GM19193 (cell line): ENCODE measurements around the gene TNIK.

Experiments
- POLR2A ChIP-seq: IDR thresholded peaks from 4 replicates; pipeline ENCODE4 v1.6.1; 2011; ENCODE audit not compliant: insufficient read depth, insufficient read length; ENCODE audit errors: extremely low read depth

Gene TNIK

DNA sequence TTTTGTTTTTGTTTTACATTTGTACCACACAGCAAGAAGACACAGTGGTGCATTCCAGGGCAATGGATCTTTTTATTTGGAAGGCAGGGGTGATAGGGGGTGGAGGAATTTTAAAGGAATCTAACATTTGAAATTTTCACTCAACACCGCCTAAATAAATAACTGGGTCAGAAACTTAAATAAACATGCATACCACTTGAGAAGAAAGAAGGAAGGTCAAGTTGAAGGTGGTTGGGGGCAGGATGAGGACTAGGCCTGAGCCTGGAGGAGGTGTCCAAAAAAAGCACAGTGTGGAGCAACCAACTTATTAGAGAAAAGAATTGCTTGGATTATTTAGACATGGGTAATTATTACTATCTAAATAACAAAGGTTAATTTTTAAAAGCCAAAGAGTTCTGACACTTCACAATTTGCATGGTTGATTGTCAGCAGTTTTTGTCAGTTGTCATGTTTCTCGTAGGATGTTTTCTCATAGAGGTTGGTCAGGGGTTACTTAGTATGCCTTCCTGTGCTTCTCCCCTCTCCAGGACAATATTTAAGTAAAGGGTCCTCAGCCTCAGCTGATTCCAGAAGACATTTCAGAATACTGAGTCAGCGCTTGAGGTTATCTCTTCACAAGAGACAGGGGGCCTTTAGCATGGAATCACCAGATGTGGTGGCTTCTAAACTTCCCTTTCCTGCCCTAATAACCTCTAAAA lies 260.0 kb downstream of the TNIK start:
- no peak for TF ChIP-seq POLR2A

DNA sequence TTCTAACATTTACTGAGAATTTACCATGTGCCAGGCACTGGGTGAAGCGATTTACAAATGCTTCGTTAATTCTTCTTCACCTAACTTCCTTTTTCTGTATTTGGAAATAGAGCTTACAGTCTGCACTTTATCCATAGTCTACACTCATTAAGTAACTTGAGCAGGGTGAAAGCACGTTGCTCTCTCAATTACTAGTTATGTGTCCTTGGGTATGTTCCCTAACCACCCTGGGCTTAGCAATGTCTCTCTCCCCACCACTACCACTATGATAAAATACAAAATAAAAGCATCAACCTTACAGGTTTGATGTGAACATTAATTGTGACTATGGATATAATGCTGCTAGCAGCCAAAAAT lies 260.8 kb downstream of the TNIK start:
- no peak for TF ChIP-seq POLR2A

DNA sequence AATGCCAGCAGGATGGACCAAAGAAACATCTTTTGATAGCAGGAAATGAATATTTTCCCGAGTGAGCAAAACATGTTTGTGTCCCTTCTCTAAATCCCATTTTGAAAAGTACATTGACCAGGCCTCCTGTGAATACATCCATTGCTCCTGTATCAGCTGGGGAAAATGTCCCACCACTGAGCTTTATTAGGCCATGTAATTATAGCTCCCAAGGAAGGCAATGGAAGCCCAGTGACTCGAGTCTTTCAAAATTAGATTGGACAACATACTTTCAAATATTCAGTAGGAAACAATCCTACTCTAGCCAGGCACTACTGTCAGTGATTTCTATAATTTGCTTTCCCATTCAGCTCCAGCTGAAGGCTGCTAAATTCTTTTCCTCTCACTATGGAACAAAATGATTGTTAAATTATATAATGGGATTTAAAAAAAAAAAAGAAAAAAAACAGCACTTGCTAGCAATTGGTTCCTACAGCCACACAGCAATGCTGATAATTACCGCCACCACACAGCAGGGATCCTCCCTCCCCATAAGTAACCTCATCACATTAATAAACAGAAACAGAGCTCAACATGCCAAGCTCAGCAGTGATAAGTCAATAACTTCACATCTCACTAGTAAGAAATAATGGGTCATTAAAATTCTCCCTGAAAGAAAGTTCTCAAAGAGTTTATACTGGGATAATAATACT lies 261.3 kb downstream of the TNIK start:
- TF ChIP-seq POLR2A, result no peak

DNA sequence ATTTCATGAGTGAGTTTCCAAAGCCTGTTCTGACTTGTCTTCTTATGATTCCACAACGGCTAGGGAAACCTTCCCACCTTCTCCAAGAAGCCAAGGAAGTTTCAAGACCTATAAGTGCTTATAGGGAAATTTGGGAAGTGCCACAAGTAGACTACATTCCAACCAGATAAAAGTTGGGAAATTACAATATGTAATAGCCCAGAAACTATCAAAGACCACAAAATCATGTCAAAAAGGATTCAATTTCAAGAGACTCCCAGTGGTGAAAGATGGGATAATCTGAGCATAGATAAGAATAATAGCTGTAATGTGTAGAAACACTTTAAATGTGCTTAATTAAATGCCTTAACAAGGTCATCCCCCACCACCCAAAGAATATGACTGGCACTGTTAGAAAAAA lies 264.5 kb downstream of the TNIK start:
- TF ChIP-seq POLR2A, result no peak

DNA sequence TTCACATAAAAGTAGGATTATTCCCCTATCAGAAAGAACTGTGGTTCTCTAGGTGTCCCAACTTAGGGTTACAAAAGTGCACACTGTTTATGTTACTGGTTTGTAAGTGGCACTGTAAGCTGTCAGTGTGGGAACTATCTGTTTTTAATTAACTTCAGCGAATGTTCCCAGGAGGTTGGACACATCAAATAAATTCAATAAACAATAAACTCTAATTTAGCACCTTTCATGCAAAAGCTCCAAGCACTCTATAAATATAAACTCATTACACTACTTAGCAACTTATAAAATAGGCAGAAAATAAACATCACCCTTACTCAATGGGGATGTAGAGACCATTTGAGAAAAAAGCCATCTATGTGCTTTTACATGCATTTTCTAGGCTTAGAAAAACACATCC lies 265.2 kb downstream of the TNIK start:
- no peak for TF ChIP-seq POLR2A

DNA sequence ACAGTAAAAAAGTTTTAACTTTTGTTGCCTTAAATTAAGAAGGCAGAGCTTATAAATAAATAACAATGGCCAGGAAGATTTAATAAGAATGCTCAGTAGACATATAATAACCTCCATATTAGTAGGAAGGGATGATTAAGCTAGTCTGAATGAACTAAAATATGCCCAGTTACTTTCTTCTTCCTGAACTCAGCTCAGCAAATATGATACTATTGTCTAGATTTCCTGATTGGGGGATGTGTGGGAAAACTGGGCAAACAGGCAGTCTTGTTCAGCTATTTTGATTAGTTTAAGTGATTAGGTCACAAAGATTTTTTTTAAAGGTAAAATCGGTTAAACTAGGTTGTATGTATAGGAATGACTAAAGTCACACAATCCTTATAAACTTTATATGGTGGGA lies 266.5 kb downstream of the TNIK start:
- TF ChIP-seq POLR2A, result no peak

DNA sequence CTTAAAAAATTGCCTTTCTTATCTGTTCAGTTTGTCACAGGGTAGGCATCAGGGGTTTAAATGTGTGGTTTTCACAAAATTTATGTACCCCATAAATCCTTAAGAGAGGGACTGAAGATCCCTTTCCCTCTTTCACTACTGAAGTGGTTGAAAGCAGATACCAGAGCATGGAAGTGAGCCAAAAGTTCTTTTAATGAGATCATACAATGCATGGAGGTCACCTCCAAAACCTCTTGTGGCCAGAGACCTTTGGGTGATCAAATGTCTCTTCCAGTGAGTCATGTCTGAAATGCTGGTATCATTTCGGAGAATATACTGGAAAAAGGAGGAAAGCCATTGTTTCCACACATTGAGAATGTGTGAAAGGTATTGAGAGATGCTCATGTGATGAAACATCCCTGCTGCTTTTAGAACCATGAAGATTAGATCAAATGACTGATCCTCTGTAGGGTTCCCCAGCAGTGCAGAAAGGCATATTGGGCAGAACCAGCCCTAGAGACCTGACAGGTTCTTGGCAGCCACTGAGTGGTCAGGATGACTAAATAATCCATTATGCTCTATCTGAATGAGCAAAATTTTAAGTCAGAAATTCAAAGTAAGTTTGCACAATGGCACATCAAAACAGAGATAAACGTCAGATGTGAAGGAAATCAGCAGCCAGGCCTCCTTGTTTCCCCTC lies 267.9 kb downstream of the TNIK start:
- no peak for TF ChIP-seq POLR2A

DNA sequence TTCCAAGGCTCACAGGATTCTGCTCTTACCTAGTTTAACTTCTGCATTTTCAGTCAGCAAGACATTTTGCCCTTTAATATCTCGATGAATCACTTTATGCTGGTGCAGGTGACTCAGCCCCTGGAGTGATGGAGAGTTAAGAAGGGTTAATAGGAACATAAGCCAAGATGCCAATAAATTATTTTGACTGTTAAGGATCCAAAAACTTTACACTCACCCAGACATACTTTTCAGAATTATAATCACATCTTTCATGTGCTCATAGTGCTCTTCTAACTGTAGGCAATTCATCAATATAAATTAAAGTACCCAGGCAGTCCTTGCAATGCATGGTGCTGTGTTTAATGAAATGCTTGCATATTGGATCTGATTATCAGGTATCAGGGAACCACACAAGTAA lies 269.5 kb downstream of the TNIK start:
- no peak for TF ChIP-seq POLR2A

DNA sequence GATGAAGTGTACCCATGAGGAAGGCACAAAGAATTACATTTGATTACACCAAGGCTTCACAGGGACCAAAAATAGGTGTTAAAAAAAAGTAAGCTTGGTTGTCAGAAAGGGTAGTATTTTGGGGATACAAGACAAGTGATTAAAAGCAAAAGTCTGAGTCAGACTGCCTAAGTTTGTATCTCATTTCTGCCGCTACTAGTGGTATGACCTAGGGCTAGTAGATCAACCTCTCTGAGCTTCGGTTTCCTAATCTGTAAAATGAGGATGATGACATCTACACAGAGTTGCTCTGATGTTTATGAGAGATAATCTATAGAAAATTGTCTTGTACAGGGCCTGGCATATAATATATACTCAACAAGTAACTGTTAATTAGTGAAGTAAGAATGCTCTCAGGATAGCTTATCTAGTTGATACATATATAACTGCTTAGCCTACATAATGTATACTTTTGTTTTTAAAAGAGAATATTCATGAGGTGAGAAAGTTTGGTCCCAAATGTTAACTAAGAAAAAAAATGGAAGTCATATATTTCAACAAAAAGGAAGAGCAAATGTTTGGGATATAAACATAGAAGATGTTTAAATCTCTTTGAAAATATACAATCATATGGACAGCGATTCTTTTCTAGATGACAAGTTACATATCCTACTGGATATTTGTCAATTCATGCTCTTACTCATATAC lies 270.7 kb downstream of the TNIK start:
- TF ChIP-seq POLR2A, result no peak

DNA sequence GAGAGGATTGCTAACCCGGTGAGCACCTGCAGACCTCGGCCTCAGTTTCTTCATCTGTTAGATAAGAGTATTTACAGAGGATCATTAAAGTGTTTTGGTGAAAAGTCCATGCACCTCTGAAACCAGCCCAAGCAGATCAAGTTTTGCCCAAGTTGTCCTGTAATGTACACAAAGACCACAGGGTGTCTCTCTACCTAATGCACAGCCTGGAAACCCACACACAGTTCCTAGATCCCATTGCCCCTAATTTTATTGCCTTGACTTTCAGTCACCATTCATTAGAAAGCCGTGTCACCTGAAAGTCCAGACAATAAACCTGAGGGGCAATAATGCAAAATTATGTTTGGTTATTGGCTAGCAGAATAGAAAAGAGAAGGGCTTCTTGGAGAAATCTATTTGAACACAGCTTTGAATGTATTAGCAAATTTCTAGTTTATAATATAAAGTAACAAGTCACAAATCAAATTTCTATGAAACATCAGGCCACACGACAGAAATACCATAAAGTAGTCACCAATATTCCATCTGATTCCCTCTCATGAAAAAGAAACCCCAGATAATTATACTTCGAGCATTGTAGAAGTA lies 272.4 kb downstream of the TNIK start:
- no peak for TF ChIP-seq POLR2A

DNA sequence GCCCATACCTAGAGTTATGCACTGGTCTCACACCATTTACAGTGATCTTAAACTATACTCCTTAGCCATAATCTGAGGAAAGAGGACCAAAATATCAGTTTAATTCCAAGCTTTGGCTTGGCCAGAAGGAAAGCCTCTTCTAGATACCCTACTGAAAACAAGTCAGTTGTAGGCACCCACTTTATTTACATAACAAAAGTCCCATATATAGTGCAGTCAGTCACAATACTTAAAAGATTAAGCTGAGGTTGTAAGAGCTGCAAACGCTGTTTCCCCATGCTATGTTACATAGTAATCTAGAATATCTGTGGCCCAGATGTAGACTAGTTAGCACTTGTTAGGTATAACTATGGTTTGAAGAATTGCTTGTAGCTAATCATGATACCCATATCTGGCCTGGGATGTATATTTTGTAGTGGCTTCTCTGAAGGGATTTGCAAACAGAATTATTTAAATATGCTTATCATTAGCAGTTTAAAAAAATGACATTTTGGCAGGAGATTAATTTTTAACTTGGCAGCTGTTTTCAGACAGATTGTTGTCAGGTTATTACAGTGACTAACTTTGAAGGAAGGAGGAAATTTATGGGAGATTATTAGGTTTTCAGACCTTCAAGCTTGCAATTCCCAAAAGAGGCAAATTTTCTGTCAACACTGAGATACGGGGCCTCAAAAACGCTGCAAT lies 273.2 kb downstream of the TNIK start:
- no peak for TF ChIP-seq POLR2A

DNA sequence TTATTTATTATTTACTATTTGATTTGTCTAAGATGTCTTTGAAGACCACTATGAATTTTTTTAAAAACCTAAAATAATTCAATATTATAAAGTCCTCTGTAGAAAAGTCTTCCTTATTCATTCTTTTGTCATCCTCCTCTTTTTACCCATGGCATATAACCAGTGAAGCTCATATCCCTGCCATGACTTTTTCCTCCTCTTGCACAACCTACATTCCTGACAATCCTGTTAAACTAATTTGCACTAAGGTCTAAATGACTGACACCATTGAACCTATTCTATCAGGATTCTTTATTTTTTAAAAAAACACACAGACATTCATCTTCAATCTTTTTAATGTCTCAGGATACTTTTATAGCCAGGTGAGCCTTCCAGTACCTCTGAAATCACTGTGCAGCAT lies 273.8 kb downstream of the TNIK start:
- no peak for TF ChIP-seq POLR2A

DNA sequence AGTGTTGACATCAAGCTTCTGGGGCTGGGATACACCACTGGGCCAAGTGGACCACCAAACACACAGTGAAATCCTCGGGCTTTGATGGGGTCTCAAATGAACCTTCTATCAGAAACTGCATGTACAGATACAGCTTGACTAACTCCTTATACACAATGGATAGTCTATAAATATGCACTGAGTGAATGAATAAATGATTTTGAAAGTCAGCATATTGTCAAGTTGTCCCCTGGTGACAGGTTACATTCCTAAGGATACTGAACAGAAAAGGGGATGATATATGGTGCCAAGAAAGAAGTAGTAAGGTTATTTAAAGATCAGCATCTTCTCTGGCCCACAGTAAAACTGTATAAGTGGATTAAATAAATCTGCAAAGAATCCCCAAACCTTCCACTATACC lies 274.2 kb downstream of the TNIK start:
- no peak for TF ChIP-seq POLR2A

DNA sequence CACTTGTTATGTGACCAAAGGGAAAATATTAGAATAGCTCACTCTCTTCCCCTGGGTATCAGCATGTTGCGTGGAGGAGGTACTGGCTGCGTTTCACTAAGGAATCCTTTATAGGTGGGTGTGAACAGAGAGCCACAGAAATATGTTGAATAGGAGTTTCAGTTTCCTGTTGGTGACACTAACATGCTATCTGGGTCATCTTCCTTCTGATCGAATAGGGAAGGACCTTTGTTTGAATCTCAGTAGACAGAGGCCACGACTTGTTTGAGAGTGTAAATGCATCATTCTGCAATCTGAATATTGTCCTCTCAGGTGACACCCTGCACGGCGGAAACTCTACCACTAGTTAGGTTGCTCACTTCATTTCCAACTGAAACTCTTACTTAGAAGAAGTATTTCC lies 275.8 kb downstream of the TNIK start:
- no peak for TF ChIP-seq POLR2A

DNA sequence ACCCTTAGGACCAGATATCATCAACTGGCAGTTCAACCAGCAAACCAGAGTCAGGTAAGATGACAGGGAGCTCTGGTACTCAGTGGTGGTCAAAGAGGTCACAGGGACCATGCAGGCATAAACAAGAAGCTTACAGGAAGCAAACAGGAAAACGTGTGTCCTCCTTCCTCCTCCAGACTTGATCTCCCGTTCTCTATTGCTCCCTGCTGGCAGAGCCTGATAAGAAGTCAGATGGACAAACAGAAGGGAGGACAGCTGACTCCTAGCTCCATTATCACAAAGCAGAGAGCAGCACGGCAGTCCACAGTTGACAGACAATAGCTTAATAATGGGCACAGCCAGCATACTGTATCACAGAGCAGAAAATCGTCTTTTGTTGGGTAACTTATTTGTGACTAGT lies 277.2 kb downstream of the TNIK start:
- no peak for TF ChIP-seq POLR2A

DNA sequence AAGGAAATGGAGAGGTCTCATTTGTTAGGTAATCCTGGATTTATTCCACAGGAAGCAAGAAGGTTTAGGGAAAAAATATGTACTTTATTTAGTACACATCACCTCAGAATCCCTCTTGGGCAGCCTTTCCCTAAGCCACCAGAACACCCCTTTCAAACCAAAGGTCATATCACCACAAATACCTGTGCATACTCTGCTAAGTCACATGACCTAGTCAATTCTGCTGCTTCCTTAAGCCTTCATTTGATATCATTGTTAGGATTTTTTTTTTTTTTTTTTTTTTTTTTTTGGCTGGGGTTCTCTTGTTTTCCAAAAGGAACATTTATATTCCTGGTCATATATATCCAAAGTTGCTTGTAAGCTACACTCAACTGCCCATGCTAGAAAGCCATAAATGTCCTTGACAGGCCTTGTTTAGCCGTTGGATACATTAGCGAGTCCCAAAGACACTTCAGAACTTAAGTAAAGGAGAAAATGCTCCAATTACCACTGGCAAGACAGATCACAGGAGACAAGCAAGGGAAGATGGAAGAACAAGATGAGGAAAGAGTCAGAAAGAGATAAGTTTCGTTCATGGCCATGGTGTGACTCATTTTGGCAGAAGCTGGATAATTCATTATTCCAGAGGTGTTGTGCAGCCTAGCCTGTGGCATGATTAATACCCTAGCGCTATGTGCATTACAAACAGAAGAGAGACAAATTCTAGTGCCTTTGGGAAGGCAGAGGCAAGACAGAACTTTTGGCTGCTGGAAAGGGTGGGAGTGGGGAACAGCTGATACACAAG lies 278.1 kb downstream of the TNIK start:
- no peak for TF ChIP-seq POLR2A
